H9 (cell line): Measurements from ENCODE around the gene PIK3C3. TPM values are rescaled to one million over a fixed set of nuclear protein-coding genes. Genes with fewer than 3 reads are reported as not detected.

Experiments used
- DNase-seq: peaks from one replicate; pipeline ENCODE4 v3.0.0-alpha.2; 2017
- H2AFZ ChIP-seq: one replicate; pipeline ENCODE4 v1.6.1; 2013; ENCODE audit warnings: mild to moderate bottlenecking, low read length, control low read depth, moderate library complexity
- H2AK5ac ChIP-seq: 2 replicates; pipeline ENCODE4 v1.6.1; 2013; ENCODE audit warnings: low read length, control low read depth, mixed read lengths; ENCODE audit not compliant: insufficient read length
- H2BK120ac ChIP-seq: one replicate; pipeline ENCODE4 v1.6.1; 2013; ENCODE audit warnings: low read depth, mild to moderate bottlenecking, low read length, control low read depth, inconsistent platforms; ENCODE audit not compliant: poor library complexity, severe bottlenecking
- H2BK12ac ChIP-seq: 2 replicates; pipeline ENCODE4 v1.6.1; 2013; ENCODE audit warnings: low read length, control low read depth, mixed read lengths, low read depth; ENCODE audit not compliant: insufficient read length
- H2BK15ac ChIP-seq: 2 replicates; pipeline ENCODE4 v1.6.1; 2013; ENCODE audit warnings: low read depth, low read length, control low read depth
- H2BK20ac ChIP-seq: one replicate; pipeline ENCODE4 v1.6.1; 2013; ENCODE audit warnings: low read depth, mild to moderate bottlenecking, low read length, control low read depth, inconsistent platforms; ENCODE audit not compliant: poor library complexity, severe bottlenecking
- H2BK5ac ChIP-seq: 2 replicates; pipeline ENCODE4 v1.6.1; 2013; ENCODE audit warnings: low read length, control low read depth, mixed read lengths; ENCODE audit not compliant: insufficient read length
- H3K14ac ChIP-seq: 2 replicates; pipeline ENCODE4 v1.6.1; 2013; ENCODE audit warnings: low read length, control low read depth; ENCODE audit not compliant: insufficient read depth
- H3K18ac ChIP-seq: 2 replicates; pipeline ENCODE4 v1.6.1; 2013; ENCODE audit warnings: low read depth, mild to moderate bottlenecking, mixed read lengths, low read length, control low read depth; ENCODE audit not compliant: insufficient read length
- H3K23ac ChIP-seq: 2 replicates; pipeline ENCODE4 v1.6.1; 2013; ENCODE audit warnings: low read length, control low read depth, mixed read lengths, low read depth; ENCODE audit not compliant: insufficient read length
- H3K23me2 ChIP-seq: 2 replicates; pipeline ENCODE4 v1.6.1; 2013; ENCODE audit warnings: low read depth, mild to moderate bottlenecking, mixed read lengths, low read length, control low read depth; ENCODE audit not compliant: insufficient read length, poor library complexity, severe bottlenecking
- H3K27ac ChIP-seq: 2 replicates; pipeline ENCODE4 v1.5.1; 2013; ENCODE audit warnings: low read length, control low read depth, mixed read lengths, low read depth; ENCODE audit not compliant: insufficient read length
- H3K27me3 ChIP-seq: 2 replicates; pipeline ENCODE4 v1.6.1; 2013; ENCODE audit warnings: low read length, control low read depth, inconsistent platforms; ENCODE audit not compliant: insufficient read depth
- H3K4ac ChIP-seq: 2 replicates; pipeline ENCODE4 v1.6.1; 2013; ENCODE audit warnings: low read depth, mild to moderate bottlenecking, control low read depth, inconsistent platforms, low read length, moderate library complexity
- H3K4me1 ChIP-seq: 2 replicates; pipeline ENCODE4 v1.6.1; 2013; ENCODE audit warnings: low read length, control low read depth, inconsistent platforms; ENCODE audit not compliant: insufficient read depth
- H3K4me2 ChIP-seq: 2 replicates; pipeline ENCODE4 v1.6.1; 2013; ENCODE audit warnings: low read length, control low read depth, mixed read lengths; ENCODE audit not compliant: insufficient read length, insufficient read depth
- H3K56ac ChIP-seq: 2 replicates; pipeline ENCODE4 v1.6.1; 2013; ENCODE audit warnings: low read depth, mild to moderate bottlenecking, mixed read lengths, low read length, control low read depth; ENCODE audit not compliant: insufficient read length
- H3K79me1 ChIP-seq: 2 replicates; pipeline ENCODE4 v1.6.1; 2013; ENCODE audit warnings: low read depth, mild to moderate bottlenecking, moderate library complexity, low read length, control low read depth, inconsistent platforms; ENCODE audit not compliant: insufficient read depth, poor library complexity, severe bottlenecking
- H3K79me2 ChIP-seq: 2 replicates; pipeline ENCODE4 v1.6.1; 2013; ENCODE audit warnings: low read length, control low read depth, inconsistent platforms; ENCODE audit not compliant: insufficient read depth
- H3K9ac ChIP-seq: 2 replicates; pipeline ENCODE4 v1.6.1; 2013; ENCODE audit warnings: low read length, control low read depth, mixed read lengths; ENCODE audit not compliant: insufficient read length; ENCODE audit errors: extremely low read depth
- H3K9me3 ChIP-seq: one replicate; pipeline ENCODE4 v1.6.1; 2013; ENCODE audit warnings: low read depth, low read length, inconsistent platforms; ENCODE audit not compliant: control insufficient read depth
- H3T11ph ChIP-seq: one replicate; pipeline ENCODE4 v1.6.1; 2013; ENCODE audit warnings: mild to moderate bottlenecking, low read length, control low read depth, inconsistent platforms
- H4K20me1 ChIP-seq: one replicate; pipeline ENCODE4 v1.6.1; 2013; ENCODE audit not compliant: control insufficient read depth, insufficient read length, insufficient read depth
- H4K5ac ChIP-seq: 2 replicates; pipeline ENCODE4 v1.6.1; 2013; ENCODE audit warnings: low read depth, mild to moderate bottlenecking, mixed read lengths, low read length, control low read depth; ENCODE audit not compliant: insufficient read length
- H4K8ac ChIP-seq: replicated peaks from 2 replicates; pipeline ENCODE4 v1.6.1; 2013; ENCODE audit warnings: low read length, control low read depth, mixed read lengths, low read depth; ENCODE audit not compliant: insufficient read length
- H4K91ac ChIP-seq: 2 replicates; pipeline ENCODE4 v1.6.1; 2013; ENCODE audit warnings: low read depth, mild to moderate bottlenecking, moderate library complexity, mixed read lengths, low read length, control low read depth; ENCODE audit not compliant: insufficient read length
- H3K27ac Mint-ChIP-seq, 3 experiments: 2 replicates in 2 of 3; 3 replicates in 1 of 3; pipeline ENCODE4 v1.8.0; 2020 to 2021; ENCODE audit warnings: mixed read lengths in 3 of 3, mild to moderate bottlenecking in 1 of 3, moderate library complexity in 1 of 3
- H3K27me3 Mint-ChIP-seq: 2 replicates; pipeline ENCODE4 v1.8.0; 2021; ENCODE audit warnings: low read depth, mild to moderate bottlenecking, moderate library complexity, mixed read lengths
- H3K36me3 Mint-ChIP-seq, 3 experiments: 2 replicates in 2 of 3; 3 replicates in 1 of 3; pipeline ENCODE4 v1.8.0; 2020 to 2021; ENCODE audit warnings: low read depth in 3 of 3, mixed read lengths in 3 of 3; ENCODE audit not compliant: insufficient read depth in 1 of 3
- H3K4me1 Mint-ChIP-seq, 2 experiments: 2 replicates each; pipeline ENCODE4 v1.8.0; 2020; ENCODE audit warnings: mixed read lengths in 2 of 2
- H3K4me3 Mint-ChIP-seq, 2 experiments: 2 replicates in 1 of 2; 3 replicates in 1 of 2; pipeline ENCODE4 v1.8.0; 2020 to 2021; ENCODE audit warnings: mild to moderate bottlenecking in 2 of 2, mixed read lengths in 2 of 2, moderate library complexity in 1 of 2
- H3K9me3 Mint-ChIP-seq, 2 experiments: 2 replicates in 1 of 2; 3 replicates in 1 of 2; pipeline ENCODE4 v1.8.0; 2020; ENCODE audit warnings: mild to moderate bottlenecking in 2 of 2, mixed read lengths in 2 of 2, moderate library complexity in 1 of 2
- CTCF ChIP-seq: fragments of 200-600 bp; sonication (generic); conservative IDR thresholded peaks from 3 replicates; pipeline ENCODE4 v1.8.0; 2021; ENCODE audit warnings: antibody characterized with exemption, mild to moderate bottlenecking
- WGBS: extraction: QIAGEN DNeasy Blood & Tissue Kit; methylation state at CpG from one replicate; pipeline ENCODE4 v1.1.7; 2013; ENCODE audit warnings: missing lambda C conversion rate, low lambda C conversion rate, mixed read lengths; ENCODE audit not compliant: insufficient read length; ENCODE audit errors: extremely low coverage; 5-methylcytosine and 5-hydroxymethylcytosine counted together
- total RNA-seq: library from RNA; stranded (reverse); gene quantifications from 2 replicates; pipeline ENCODE4 v1.2.1, GENCODE V29; 2021

Gene PIK3C3
- total RNA-seq, 1 experiment from 2014 or later = 48.8 TPM

DNA sequence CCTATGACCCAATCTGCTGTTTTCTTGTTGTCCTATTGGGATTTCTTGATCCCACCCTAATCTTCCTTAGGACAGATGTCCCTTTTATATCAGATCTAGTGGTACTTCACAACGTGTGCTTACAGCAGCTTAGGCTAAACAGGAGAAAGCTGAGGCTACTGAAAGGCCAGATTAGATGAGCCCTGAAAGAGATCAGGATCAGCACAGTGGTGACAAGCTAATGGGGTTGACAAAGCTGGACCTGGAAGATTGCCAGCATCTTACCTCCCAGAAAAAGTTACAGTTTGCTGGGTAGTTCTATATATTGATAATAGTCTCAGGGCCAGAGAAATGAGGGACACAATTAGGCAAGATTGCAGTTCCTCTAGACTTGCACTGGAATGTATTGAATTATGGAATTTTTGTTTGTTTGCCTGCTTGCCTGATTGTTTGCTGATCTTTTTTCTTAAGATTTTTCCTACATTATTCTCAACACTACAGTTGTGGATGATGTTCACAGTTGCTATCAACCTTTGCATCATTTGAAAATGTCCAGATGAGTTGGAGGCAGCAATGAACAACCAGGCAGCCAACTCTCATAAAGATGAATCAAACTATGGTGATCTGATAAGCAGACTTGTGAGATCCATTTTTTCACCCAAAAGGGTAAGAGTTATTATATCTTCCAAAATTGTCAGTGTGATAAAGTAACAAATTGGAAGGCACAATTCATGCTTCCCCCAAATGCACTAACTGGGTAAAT is 49.1 kb upstream of the PIK3C3 start:
- H4K5ac ChIP-seq = no peak overlapping the region
- no peaks in the 10 kb centered on the region for H3K36me3 Mint-ChIP-seq
- no CpG with 5 or more reads among the region's 1 CpG for WGBS

More for the DNA sequence above, 49.1 kb upstream of the PIK3C3 start:
- Mint-ChIP-seq H3K9me3 (no peaks in the 10 kb centered on the region), H3K27me3 (no peaks in the 10 kb centered on the region), H3K4me1 (peaks cover 10 to 11% of the 10 kb centered on the region in 2 experiments), H3K4me3 (no peak overlapping the region), H3K27ac (no peak overlapping the region)
- H3K4me2 ChIP-seq = no peak overlapping the region
- H2BK5ac ChIP-seq = no peak overlapping the region
- DNase-seq = no peak
- no peak overlapping the region for H3K23ac ChIP-seq
- no peaks in the 10 kb centered on the region for H3K27me3 ChIP-seq
- H3K4ac ChIP-seq = no peak overlapping the region
- no peaks in the 10 kb centered on the region for H3K23me2 ChIP-seq
- no peak overlapping the region for H2AFZ ChIP-seq
- no peak overlapping the region for H3K18ac ChIP-seq
- no peaks in the 10 kb centered on the region for H3K4me1 ChIP-seq
- H3K79me1 ChIP-seq = no peaks in the 10 kb centered on the region
- H4K91ac ChIP-seq = no peak overlapping the region
- no peaks in the 10 kb centered on the region for H4K20me1 ChIP-seq
- H2AK5ac ChIP-seq = no peak overlapping the region
- no peak overlapping the region for H2BK12ac ChIP-seq
- TF ChIP-seq CTCF = no peak
- no peaks in the 10 kb centered on the region for H3K79me2 ChIP-seq
- H2BK120ac ChIP-seq = no peak overlapping the region
- no peak overlapping the region for H3K27ac ChIP-seq
- H2BK15ac ChIP-seq = no peak overlapping the region
- H4K8ac ChIP-seq = no peak overlapping the region
- H3T11ph ChIP-seq = no peak overlapping the region
- H2BK20ac ChIP-seq = no peak overlapping the region
- H3K9me3 ChIP-seq = no peaks in the 10 kb centered on the region
- no peak overlapping the region for H3K9ac ChIP-seq
- H3K14ac ChIP-seq = no peak overlapping the region
- H3K56ac ChIP-seq = no peak overlapping the region
